GM12873 (cell line): ENCODE data around the gene AQP2.

ENCODE experiments used
- CTCF ChIP-seq: IDR thresholded peaks from 2 replicates; pipeline ENCODE4 v1.5.1; 2012; ENCODE audit warnings: low read depth, mild to moderate bottlenecking, moderate library complexity, low read length, control low read depth; ENCODE audit not compliant: insufficient read depth; ENCODE audit errors: missing control alignments

The AQP2 gene

GRCh38 chr12:49947593-49948226, 2.8 kb upstream of the AQP2 start:
- no peak for TF ChIP-seq CTCF

GRCh38 chr12:49948866-49949845, 1.4 kb upstream of the AQP2 start:
- no peak for TF ChIP-seq CTCF

- TF ChIP-seq CTCF = no peak
Measured at GRCh38 chr12:49949866-49950265, 671 bp upstream of the AQP2 start.

GRCh38 chr12:49951411-49952240, 1.1 kb downstream of the AQP2 start:
- TF ChIP-seq CTCF = no peak

- TF ChIP-seq CTCF = no peak
Measured at GRCh38 chr12:49952391-49953055, 2.0 kb downstream of the AQP2 start.

- no peak for TF ChIP-seq CTCF
Measured at GRCh38 chr12:49953151-49953550, 2.6 kb downstream of the AQP2 start.
